ENCODE results near the gene SEZ6L2.

SEZ6L2 gene

DNA sequence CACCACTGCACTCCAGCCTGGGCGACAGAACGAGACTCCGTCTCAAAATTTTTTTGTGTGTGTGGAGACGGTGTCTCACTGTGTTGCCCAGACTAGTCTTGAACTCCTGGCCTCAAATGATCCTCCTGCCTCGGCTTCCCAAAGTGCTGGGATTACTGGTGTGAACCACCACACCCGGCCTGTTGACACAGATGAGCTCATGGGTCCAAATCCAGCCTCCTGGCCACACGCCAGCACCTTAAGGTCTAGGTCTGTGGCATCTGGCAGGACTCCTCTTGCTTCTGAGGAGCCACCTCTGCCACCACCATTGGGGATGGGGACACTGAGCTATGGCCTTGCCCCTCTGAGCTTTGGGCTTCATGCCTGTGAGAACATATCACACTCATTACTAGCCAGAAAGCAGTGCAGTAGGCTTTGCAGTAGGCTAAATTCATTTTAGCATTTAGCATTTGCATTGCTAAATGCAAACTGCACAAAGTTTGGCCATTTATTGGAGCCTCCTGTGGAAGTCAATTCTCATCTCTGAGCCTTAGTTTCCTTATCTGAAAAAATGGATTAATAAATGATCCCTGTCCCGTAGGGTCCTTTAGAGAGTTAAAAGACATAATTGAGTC, 30.8 kb downstream of the SEZ6L2 start:
- no peak overlapping the region for H3K27ac ChIP-seq
- TF ChIP-seq, protein P1, sequence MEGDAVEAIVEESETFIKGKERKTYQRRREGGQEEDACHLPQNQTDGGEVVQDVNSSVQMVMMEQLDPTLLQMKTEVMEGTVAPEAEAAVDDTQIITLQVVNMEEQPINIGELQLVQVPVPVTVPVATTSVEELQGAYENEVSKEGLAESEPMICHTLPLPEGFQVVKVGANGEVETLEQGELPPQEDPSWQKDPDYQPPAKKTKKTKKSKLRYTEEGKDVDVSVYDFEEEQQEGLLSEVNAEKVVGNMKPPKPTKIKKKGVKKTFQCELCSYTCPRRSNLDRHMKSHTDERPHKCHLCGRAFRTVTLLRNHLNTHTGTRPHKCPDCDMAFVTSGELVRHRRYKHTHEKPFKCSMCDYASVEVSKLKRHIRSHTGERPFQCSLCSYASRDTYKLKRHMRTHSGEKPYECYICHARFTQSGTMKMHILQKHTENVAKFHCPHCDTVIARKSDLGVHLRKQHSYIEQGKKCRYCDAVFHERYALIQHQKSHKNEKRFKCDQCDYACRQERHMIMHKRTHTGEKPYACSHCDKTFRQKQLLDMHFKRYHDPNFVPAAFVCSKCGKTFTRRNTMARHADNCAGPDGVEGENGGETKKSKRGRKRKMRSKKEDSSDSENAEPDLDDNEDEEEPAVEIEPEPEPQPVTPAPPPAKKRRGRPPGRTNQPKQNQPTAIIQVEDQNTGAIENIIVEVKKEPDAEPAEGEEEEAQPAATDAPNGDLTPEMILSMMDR (conservative IDR thresholded peaks at IDR 0.05) = no peak

DNA sequence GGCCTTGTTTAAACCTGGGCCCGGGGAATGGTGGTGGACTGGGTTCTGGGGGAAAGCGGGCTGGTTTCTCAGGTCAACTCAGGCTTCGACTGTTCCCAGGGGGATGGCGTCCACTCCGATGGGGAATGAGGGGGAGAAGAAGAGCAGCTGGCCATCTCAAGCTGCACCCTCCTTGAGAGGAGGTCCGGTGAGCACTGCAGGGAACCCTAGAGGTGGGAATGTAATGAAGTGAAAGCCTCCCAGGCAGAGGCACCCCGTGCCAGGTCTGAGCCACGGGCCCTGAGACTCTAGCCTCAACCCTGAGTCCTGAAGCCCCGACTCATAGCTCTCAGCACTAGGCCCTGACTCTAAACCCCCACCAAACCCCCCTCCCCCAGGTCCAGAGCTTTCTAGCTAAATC, 35.1 kb downstream of the SEZ6L2 start:
- TF ChIP-seq, protein P1 (conservative IDR thresholded peaks at IDR 0.05) = no peak

DNA sequence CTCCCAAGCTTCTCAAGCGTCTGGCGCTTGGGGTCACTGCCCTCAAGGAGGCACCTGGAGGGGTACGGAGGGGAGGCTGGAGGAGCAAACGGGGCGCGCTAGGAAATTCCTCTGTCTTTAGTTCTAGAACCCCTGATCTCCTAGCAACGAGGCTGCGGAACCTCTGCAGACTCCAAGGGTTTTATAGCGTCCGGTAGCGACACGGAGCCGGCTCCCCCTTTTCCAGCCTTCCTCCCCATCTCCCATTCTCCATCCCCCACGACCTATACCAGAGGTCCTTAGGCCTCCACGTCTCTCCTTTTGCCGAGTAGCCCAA, 35.7 kb downstream of the SEZ6L2 start:
- H3K27ac ChIP-seq = peak overlapping the region; percentile 91
- TF ChIP-seq, protein P1 (conservative IDR thresholded peaks at IDR 0.05) = peak; percentile 38

More for the DNA sequence above, 35.1 kb downstream of the SEZ6L2 start:
- H3K27ac ChIP-seq = no peak overlapping the region

DNA sequence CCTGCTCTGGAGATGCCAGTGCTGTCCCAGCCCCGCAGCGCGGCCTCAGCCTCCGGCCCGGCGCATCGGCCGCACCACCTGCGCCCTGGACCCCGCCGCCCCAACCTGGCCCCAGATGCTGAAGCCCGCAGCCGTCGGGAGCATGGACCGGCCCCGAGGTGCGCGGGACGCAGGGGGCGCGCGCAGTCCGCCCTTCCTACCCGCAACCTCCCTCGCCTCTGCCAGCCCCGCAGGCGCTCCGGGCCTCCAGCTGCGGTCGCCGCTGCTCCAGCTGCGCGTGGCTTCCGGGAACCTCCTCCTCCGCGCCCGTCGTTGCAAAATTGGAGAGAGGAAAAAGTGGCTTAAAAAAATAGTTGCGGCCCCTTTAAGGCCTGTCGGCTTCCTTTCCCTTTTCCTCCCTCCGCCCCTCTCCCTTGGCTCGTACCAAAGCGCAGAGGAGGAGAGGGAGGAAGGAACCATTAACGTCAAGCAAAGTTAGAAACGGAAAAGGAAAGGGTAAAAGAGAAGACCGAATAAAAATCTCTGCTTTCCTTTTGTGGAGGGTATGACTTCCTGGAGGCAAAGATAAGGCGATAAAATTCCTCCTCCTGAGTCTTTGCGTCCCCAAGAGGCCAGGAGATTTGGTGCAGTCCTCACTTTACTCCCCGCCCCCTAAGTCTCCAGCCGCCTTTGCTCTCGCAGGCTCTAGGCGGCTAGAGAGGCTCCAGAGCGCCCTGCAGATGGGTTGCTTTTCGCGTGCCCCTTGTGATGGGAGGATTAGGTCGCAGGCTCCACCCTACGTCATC, 36.3 kb downstream of the SEZ6L2 start, which contains the start of gene CDIPT:
CDIPT (minus strand) TSS at position 343 of the 785 bp plus-strand sequence. CDS start 369 bp downstream, outside the sequence.
- H3K27ac ChIP-seq = peak within 1 kb of the TSS; percentile 91
- TF ChIP-seq, protein P1 (conservative IDR thresholded peaks at IDR 0.05) = peak; percentile 77

DNA sequence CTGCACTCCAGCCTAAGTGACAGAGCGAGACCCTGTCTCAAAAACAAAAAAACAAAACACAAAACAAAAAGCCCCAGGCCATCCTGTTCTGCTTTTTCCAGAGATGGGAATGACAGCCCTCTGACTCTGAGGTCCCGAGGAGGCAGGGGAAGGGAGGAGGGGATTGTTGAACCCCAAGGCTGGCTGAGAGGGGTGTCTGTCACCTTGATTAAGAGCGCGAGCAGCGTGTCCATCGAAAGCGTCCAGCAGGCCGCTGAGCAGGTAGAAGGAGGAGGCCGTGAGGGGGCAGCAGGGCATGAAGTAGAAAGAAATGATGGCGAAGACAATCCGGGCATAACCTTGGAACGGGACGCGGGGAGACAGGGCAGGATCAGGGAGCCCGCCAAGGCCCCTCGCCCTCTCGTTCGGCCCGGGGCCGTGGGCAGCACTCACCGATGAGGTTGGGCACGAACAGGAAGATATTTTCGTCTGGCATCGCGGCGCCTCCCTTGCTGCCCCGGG, 36.9 kb downstream of the SEZ6L2 start:
- peak overlapping the region; percentile 91 for H3K27ac ChIP-seq

DNA sequence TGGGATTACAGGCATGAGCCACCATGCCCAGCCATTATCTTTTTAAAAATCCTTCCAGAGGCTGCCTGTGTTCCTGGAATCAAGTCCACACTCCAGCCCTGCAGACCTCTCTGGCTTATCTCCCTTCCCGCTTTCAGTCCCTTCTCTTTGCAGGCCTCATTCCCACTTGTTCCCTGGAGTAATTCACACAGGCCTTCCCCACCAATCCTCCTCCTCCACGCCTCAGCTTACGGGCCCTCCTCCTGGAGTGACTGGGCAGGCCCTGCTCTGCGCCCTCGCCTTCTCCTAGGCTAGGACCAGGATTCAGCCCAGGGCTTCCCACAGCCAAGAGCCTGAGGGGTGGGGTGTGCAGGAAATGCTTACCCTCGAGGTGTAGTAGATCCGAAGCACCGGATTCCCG, 39.1 kb downstream of the SEZ6L2 start:
- TF ChIP-seq, protein P1 (conservative IDR thresholded peaks at IDR 0.05) = no peak
- no peak overlapping the region for H3K27ac ChIP-seq

More for the DNA sequence above, 36.9 kb downstream of the SEZ6L2 start:
- TF ChIP-seq, protein P1 (conservative IDR thresholded peaks at IDR 0.05) = no peak

DNA sequence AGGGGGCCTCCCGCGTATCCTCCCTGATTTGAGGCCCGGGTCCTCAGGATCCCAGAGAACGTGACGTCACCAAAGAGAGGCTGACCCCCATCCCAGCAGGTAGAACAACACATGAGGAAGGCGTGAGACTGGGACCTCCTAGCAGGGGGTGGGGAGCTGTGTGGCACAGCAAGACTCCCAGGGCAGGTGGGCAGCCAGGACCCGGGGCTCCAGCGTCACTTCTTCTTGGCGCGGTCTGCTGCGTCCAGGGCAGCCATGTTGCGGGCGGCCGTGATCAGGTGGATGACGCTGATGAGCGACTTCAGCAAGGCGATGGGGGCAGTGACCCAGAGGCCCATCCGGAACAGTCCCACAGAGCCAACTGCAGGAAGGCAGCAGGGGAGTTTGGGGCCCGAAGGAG, 40.4 kb downstream of the SEZ6L2 start:
- no peak overlapping the region for H3K27ac ChIP-seq
- TF ChIP-seq, protein P1 (conservative IDR thresholded peaks at IDR 0.05) = no peak

Data from VCaP (cell line).